ES-I3 (cell line): ENCODE data around the gene SH3TC2.

ENCODE experiments used
- H3K36me3 ChIP-seq: 2 replicates; pipeline ENCODE4 v1.6.1; 2013; ENCODE audit warnings: mild to moderate bottlenecking, low read length, control low read depth, moderate library complexity; ENCODE audit not compliant: insufficient read depth
- H3K4me1 ChIP-seq: 2 replicates; pipeline ENCODE4 v1.6.1; 2013; ENCODE audit warnings: mild to moderate bottlenecking, control low read depth, low read length; ENCODE audit not compliant: insufficient read depth
- H3K9ac ChIP-seq: 2 replicates; pipeline ENCODE4 v1.6.1; 2013; ENCODE audit warnings: low read depth, mild to moderate bottlenecking, low read length, moderate library complexity
- H3K9me3 ChIP-seq: 2 replicates; pipeline ENCODE4 v1.6.1; 2013; ENCODE audit warnings: mild to moderate bottlenecking, low read length, moderate library complexity; ENCODE audit not compliant: control insufficient read depth, insufficient read depth

SH3TC2 gene

DNA sequence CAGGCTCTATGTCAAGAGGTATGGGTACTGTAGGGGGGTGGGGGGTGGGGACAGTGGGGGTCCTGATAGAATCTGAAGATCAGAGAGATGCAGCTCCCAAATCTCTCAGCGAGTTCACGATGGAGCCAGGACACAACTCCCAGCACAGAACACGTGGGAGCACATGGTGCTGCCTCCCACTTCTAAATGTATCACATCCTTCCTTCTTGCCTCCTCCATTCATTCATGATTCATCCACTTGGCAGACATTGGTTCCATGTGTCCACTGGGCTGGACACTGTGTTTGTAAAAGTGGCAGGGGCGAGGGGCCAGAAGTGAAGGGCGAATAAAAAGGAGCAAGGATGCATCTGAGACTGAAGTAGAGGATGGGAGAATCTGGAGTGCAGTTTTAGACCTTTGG is 33.9 kb downstream of the SH3TC2 start:
- no peak overlapping the region for H3K9ac ChIP-seq
- H3K9me3 ChIP-seq: no peaks in the 10 kb centered on the region
- no peaks in the 10 kb centered on the region for H3K4me1 ChIP-seq
- no peaks in the 10 kb centered on the region for H3K36me3 ChIP-seq

GRCh38 chr5:149028161-149028560 is 34.7 kb downstream of the SH3TC2 start:
- Histone ChIP-seq H3K36me3 (no peaks in the 10 kb centered on the region), H3K9me3 (no peaks in the 10 kb centered on the region), H3K4me1 (no peaks in the 10 kb centered on the region), H3K9ac (no peak overlapping the region)

GRCh38 chr5:149027636-149028035 is 35.2 kb downstream of the SH3TC2 start:
- H3K4me1 ChIP-seq: no peaks in the 10 kb centered on the region
- H3K36me3 ChIP-seq: no peaks in the 10 kb centered on the region
- H3K9ac ChIP-seq: no peak overlapping the region
- H3K9me3 ChIP-seq: no peaks in the 10 kb centered on the region

GRCh38 chr5:149024943-149025342 is 37.9 kb downstream of the SH3TC2 start:
- H3K36me3 ChIP-seq: no peaks in the 10 kb centered on the region

GRCh38 chr5:149024477-149024876 is 38.4 kb downstream of the SH3TC2 start:
- Histone ChIP-seq H3K4me1 (no peaks in the 10 kb centered on the region), H3K36me3 (no peaks in the 10 kb centered on the region), H3K9me3 (no peaks in the 10 kb centered on the region), H3K9ac (no peak overlapping the region)

More at GRCh38 chr5:149024943-149025342, 37.9 kb downstream of the SH3TC2 start:
- Histone ChIP-seq H3K9ac (no peak overlapping the region), H3K4me1 (no peaks in the 10 kb centered on the region), H3K9me3 (no peaks in the 10 kb centered on the region)

DNA sequence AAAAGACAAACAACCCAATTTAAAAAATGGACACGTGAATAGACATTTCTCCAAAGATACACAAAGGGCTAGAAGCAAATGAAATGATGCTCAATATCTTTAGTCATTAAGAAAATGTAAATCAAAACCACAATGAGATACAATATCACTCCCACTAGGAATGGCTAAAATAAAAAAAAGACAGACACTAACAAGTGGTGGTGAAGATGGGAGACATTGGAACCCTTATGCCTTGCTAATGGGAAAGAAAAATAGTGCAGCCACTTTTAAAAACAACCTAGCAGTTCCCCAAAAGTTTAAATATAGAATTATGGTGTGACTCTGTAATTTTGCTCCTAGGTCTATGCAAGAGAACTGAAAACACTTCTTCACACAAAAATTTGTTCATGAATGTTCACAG is 40.7 kb downstream of the SH3TC2 start:
- Histone ChIP-seq H3K36me3 (no peaks in the 10 kb centered on the region), H3K9me3 (no peaks in the 10 kb centered on the region), H3K9ac (no peak overlapping the region), H3K4me1 (peaks cover 8% of the 10 kb centered on the region)

- no peaks in the 10 kb centered on the region for H3K9me3 ChIP-seq
- no peaks in the 10 kb centered on the region for H3K36me3 ChIP-seq
- H3K4me1 ChIP-seq: peaks cover 8% of the 10 kb centered on the region
- H3K9ac ChIP-seq: no peak overlapping the region
Observed at GRCh38 chr5:149019679-149020078, 43.2 kb downstream of the SH3TC2 start.

DNA sequence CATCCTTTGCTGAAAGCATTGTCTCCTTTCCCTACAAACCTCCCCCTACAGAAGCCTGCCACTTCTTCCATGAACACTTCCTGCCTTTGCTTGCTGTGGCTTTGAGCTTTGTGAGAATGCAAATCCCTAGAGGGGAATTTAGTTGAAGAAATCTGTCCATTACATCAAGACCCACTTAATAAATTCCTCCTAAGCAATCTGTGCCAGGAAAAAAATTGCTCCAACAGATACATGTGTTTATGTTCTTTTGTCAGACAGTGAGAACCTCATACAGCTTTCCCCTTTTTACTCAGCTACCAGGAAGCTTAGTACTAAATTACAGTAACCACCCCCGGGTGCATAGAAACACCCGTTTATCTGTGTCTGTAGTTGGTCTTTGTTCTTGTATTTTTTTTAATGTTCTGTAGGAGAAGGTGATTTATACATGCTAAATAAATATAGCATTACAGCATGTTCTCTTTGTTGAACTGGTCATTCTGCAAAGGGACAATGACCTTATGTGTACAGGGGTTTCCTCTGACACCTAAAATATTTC is 43.9 kb downstream of the SH3TC2 start:
- Histone ChIP-seq H3K9ac (no peak overlapping the region), H3K9me3 (no peaks in the 10 kb centered on the region), H3K36me3 (no peaks in the 10 kb centered on the region), H3K4me1 (peaks cover 8% of the 10 kb centered on the region)

DNA sequence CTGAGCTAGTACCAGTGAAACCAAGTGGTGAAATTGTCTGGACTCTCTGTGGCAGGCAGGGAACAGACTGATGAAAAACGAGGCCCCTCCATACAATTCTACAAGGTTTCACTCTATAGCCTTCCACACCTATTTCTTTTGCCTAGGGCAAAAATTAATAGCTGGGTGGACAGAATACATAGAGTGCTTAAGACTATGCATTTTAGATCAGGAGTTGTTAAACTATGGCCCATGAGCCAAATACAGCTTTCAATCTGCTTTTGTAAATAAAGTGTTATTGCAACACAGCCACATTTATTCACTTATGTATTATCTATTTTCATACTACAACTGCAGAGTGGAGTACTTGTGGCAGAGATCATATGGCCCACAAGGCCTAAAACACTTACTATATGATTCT is 45.2 kb downstream of the SH3TC2 start:
- Histone ChIP-seq H3K9ac (no peak overlapping the region), H3K9me3 (no peaks in the 10 kb centered on the region), H3K36me3 (no peaks in the 10 kb centered on the region), H3K4me1 (peaks cover 8% of the 10 kb centered on the region)

- H3K9ac ChIP-seq: no peak overlapping the region
- H3K36me3 ChIP-seq: no peaks in the 10 kb centered on the region
- H3K9me3 ChIP-seq: no peaks in the 10 kb centered on the region
- peaks cover 8% of the 10 kb centered on the region for H3K4me1 ChIP-seq
Observed at GRCh38 chr5:149015561-149015960, 47.3 kb downstream of the SH3TC2 start.

DNA sequence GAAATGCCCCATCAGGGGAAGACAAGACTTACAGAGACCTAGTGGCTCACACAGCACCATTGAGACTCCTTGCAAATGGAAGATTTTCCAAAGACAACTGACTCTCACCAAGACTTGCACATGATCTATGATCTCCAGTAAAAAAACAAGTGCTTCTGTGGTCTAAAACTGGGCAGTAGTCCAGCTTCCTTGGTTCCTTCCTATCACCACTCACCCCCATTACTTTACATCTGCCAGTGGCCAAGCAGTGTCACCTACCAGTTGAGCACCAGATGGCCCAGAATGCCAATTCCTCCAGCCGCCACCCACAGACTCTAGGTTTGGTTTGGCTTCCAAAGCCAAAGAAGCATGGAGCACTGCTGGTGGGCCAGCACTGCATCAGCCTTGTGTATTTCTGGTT is 47.7 kb downstream of the SH3TC2 start:
- no peaks in the 10 kb centered on the region for H3K9me3 ChIP-seq
- H3K4me1 ChIP-seq: peaks cover 8% of the 10 kb centered on the region
- no peak overlapping the region for H3K9ac ChIP-seq
- no peaks in the 10 kb centered on the region for H3K36me3 ChIP-seq

DNA sequence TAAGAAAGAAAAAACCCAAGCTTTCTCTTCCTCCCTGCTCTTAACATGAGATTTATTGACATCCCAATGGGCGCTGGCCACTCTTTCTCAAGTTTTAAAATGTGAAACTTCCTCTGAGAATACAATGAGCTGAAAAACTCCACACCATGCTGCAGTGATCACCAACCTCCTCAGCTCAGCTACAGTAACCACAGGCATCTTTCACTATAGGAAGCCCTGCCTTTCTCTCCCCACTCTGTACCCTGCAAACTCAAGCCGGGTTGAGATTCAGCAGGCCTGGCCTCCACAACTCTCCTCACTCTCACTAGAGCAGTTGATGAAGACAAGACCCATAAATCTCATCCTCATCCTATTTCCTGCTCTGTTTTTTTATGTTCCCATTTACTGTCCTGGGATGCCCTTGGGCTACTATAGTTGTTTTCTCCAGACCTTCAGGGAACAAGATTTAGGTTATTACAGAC is 48.3 kb downstream of the SH3TC2 start:
- no peak overlapping the region for H3K9ac ChIP-seq
- no peaks in the 10 kb centered on the region for H3K9me3 ChIP-seq
- H3K4me1 ChIP-seq: peaks cover 8% of the 10 kb centered on the region
- no peaks in the 10 kb centered on the region for H3K36me3 ChIP-seq

DNA sequence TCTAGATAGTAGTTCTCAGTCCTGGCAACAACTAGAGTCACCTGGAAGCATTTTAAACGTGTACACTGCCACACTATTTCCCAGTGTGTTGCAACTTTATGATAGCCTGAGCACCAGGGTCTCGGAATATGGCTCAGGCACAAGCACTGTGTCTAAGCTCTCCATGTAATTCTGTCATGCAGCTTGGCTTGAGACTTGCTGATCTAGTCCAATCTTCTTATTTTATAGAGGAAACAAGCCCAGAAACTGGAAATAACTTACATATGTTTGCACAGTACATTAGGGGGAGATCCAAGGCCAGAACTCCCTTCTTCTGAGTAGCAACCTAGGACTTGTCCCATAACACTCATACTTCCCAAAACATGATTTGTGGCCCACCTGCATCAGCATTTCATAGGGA is 49.1 kb downstream of the SH3TC2 start:
- H3K36me3 ChIP-seq: no peaks in the 10 kb centered on the region
- H3K4me1 ChIP-seq: peaks cover 4% of the 10 kb centered on the region
- H3K9ac ChIP-seq: no peak overlapping the region
- no peaks in the 10 kb centered on the region for H3K9me3 ChIP-seq

DNA sequence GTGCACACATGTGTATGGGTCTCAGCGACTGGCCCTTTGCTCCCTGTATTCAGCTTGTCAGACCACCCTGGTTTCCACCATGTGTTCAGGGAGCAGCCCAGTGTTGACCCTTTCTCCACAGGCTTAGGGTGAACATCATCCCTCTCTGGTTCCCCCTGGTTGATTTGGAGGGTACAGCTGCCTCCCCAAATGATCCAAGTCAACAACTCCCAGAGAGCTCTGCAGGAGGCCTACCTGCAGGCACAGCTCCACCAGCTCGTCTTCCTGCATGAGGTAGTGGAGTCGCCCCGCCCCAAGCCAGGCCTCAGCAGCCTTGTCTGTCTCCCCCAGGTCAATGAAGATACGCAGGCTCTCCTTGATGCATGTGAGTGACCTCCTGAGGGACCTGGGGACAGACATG is 50.5 kb downstream of the SH3TC2 start:
- H3K36me3 ChIP-seq: no peaks in the 10 kb centered on the region
- no peaks in the 10 kb centered on the region for H3K9me3 ChIP-seq
- no peaks in the 10 kb centered on the region for H3K4me1 ChIP-seq
- no peak overlapping the region for H3K9ac ChIP-seq

DNA sequence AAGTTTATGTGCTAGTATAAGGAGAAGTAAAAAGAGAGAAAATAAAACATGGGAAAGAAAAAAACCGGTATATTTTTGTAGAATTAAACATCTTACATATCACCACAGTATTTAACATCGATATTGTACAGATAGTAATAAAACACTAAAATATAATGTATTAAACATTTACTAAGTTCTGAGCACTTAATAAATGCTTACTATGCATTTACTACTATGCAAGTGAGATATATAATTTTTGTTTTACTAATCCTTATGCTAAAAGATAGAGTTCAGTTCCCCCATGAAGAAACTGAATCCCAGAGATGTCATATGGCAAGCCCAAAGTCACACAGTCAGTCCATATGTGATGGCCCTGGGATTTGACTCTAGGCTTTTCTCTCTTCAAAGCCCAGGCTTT is 51.1 kb downstream of the SH3TC2 start:
- Histone ChIP-seq H3K36me3 (no peaks in the 10 kb centered on the region), H3K9me3 (no peaks in the 10 kb centered on the region), H3K9ac (no peak overlapping the region), H3K4me1 (no peaks in the 10 kb centered on the region)

DNA sequence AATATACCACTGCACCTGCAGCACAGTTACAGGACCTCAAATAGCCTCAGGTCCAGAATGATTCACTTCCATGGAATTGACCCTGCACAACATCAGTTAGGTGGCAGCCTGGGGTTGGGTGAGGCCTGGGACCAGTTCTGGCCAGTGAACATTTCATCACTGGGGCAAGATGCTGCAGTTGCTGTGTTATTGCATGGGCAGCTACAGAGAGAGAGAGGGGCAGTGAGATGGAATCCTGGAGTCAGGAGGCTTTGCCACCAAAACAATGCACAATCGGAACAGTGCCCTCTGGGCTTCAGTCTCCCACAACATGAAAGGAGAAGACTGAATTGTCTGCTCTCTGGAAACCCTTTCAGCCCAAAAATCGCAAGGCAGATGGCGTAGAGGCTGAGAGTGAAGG is 51.8 kb downstream of the SH3TC2 start:
- Histone ChIP-seq H3K9ac (no peak overlapping the region), H3K36me3 (no peaks in the 10 kb centered on the region), H3K9me3 (no peaks in the 10 kb centered on the region), H3K4me1 (no peaks in the 10 kb centered on the region)
